ENCODE measurements around the gene OSGIN1.
"Not testable (repeated sequence)": the region's sequence is repeated elsewhere in the genome, so short reads cannot be mapped to it uniquely, and the experiment has no call there.

OSGIN1 gene

DNA sequence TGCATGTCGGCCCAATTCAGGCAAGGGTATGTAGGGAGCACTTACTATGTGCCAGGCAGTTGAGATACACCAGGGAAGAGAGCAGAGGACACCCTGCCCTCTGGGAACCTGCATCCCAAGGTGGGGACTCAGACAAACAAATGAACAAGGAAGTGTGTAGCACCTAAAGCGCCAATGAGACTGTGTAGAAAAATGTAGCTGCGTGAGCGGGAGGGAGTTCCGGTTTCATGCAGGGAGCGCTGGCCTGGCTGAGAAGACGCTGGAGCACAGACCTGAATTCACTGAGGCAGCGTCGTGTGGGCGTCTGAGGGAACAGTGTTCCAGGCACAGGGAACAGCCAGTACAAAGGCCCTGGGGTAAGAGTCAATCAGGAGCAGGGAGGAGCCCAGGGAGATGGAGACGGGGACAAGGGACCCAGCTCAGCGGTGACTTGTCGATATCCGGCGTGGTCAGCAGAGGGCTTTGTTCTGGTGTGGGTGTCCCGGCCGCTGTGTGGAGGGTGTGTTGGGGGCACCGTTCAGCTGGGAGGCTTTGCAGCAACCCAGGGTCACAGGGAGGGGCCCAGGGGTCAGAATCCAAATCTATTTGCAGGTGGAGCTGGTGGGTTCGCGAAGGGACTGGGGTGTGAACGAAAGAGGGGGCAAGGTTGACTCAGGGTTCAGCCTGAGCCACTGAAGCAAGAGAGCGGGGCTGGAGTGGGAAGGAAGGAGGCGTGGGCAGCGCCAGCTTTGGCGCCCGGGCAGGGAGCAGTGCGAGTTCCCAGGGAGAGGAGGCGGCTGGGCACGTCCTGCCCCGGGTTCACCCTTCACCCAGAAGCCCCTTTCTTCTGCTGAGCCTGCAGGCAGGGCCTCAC lies 17.8 kb upstream of the OSGIN1 start:
- no peaks in the 10 kb centered on the region for H3K27me3 ChIP-seq (ENCODE audit: control insufficient read depth, insufficient read depth, low read length)
- no peak overlapping the region for H3K4me3 ChIP-seq (ENCODE audit: low read length)
- H3K36me3 ChIP-seq (ENCODE audit: control insufficient read depth, insufficient read depth, low read length): no peaks in the 10 kb centered on the region; the same call in 1 of the 2 replicates
- DNase-seq (ENCODE audit: low read depth, low spot score): no peak
- no peaks in the 10 kb centered on the region for H3K4me1 ChIP-seq (ENCODE audit: control insufficient read depth, insufficient read depth, low read length)
- H3K27ac ChIP-seq (ENCODE audit: low read length): no peak overlapping the region
- WGBS (ENCODE audit: insufficient coverage, insufficient read length): no CpG with 5 or more reads among the region's 30 CpGs
- no peaks in the 10 kb centered on the region for H3K9me3 ChIP-seq (ENCODE audit: control insufficient read depth, insufficient read depth, low read length)

DNA sequence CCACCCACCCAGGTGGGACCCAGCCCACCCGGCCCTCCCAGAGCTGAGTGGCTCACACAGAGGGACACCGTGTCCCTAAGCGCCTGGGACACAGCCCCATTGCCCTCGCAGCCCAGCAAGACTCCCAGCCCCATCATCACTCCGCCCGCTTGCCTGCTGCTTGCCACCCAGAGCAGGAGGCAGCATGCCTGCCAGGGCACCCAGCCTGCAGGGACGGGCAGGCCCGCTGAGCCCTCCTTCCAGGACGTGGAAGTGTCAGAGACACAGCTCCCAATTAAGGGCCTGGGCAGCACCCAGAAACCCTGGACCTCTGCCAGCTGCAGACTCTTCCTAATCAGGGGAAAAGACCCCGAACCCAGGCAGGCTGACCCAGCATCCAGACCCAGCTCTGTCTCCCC lies 17.2 kb upstream of the OSGIN1 start:
- no peak overlapping the region for H3K4me3 ChIP-seq (ENCODE audit: low read length)
- no peaks in the 10 kb centered on the region; the same call in 1 of the 2 replicates for H3K36me3 ChIP-seq (ENCODE audit: control insufficient read depth, insufficient read depth, low read length)
- no peaks in the 10 kb centered on the region for H3K27me3 ChIP-seq (ENCODE audit: control insufficient read depth, insufficient read depth, low read length)
- no peak for DNase-seq (ENCODE audit: low read depth, low spot score)
- no peak overlapping the region for H3K27ac ChIP-seq (ENCODE audit: low read length)
- WGBS (ENCODE audit: insufficient coverage, insufficient read length): no CpG with 5 or more reads among the region's 10 CpGs
- no peaks in the 10 kb centered on the region for H3K4me1 ChIP-seq (ENCODE audit: control insufficient read depth, insufficient read depth, low read length)
- no peaks in the 10 kb centered on the region for H3K9me3 ChIP-seq (ENCODE audit: control insufficient read depth, insufficient read depth, low read length)

DNA sequence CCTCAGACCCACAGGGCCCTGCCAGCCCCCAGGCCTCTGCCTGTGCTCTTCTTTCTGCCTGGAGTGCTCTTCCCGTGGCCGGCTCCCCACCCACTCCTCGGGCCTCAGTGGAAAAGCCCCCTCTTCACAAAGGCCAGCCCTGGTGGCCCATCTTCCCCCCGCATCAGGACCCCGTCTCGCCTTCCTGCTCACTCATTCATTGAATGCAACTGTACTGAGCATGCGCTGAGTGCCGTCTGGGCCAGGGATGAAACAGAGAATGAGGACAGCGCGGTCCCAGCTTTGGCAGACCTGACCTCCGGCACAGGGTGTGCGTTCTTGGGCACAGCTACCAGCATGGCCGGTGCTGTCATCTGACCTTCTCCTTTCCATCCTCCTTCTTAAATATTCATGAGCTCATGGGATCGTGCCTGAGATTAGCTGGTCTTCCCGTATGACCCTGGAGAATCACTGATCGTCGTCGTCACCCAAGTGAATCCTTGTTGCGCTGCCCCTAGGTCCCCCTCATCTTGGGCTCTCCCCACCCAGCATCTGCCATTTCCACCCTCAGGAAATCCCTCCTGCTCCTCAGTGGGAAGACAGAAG lies 16.4 kb upstream of the OSGIN1 start:
- DNase-seq (ENCODE audit: low read depth, low spot score): no peak
- Histone ChIP-seq H3K27ac (ENCODE audit: low read length) (no peak overlapping the region), H3K4me3 (ENCODE audit: low read length) (no peak overlapping the region), H3K36me3 (ENCODE audit: control insufficient read depth, insufficient read depth, low read length) (no peaks in the 10 kb centered on the region; the same call in 1 of the 2 replicates), H3K27me3 (ENCODE audit: control insufficient read depth, insufficient read depth, low read length) (no peaks in the 10 kb centered on the region), H3K9me3 (ENCODE audit: control insufficient read depth, insufficient read depth, low read length) (no peaks in the 10 kb centered on the region), H3K4me1 (ENCODE audit: control insufficient read depth, insufficient read depth, low read length) (no peaks in the 10 kb centered on the region)
- WGBS (ENCODE audit: insufficient coverage, insufficient read length): no CpG with 5 or more reads among the region's 19 CpGs

DNA sequence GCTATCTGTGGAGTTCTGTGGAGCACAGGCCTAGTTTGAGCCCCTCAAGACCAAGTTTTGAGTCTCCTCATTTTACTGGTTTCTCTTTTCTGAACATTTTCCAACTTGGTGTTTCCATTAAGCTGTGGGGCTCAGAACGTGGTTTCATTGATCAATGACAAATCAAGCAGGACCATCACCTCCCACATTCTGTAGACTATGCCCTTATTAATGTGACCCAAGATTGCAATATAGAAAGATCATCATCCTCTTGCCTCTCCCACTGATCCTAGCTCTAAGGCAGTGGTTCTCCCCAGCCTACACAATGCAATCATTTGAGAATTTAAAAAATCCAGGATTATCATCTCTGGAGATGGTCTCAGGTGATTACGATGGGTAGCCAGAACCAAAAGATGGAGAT lies 15.8 kb upstream of the OSGIN1 start:
- no peak for DNase-seq (ENCODE audit: low read depth, low spot score)
- WGBS (ENCODE audit: insufficient coverage, insufficient read length): no CpG with 5 or more reads among the region's 2 CpGs
- Histone ChIP-seq H3K4me1 (ENCODE audit: control insufficient read depth, insufficient read depth, low read length) (no peaks in the 10 kb centered on the region), H3K36me3 (ENCODE audit: control insufficient read depth, insufficient read depth, low read length) (no peaks in the 10 kb centered on the region; the same call in 1 of the 2 replicates), H3K27ac (ENCODE audit: low read length) (no peak overlapping the region), H3K4me3 (ENCODE audit: low read length) (no peak overlapping the region), H3K27me3 (ENCODE audit: control insufficient read depth, insufficient read depth, low read length) (no peaks in the 10 kb centered on the region), H3K9me3 (ENCODE audit: control insufficient read depth, insufficient read depth, low read length) (no peaks in the 10 kb centered on the region)

DNA sequence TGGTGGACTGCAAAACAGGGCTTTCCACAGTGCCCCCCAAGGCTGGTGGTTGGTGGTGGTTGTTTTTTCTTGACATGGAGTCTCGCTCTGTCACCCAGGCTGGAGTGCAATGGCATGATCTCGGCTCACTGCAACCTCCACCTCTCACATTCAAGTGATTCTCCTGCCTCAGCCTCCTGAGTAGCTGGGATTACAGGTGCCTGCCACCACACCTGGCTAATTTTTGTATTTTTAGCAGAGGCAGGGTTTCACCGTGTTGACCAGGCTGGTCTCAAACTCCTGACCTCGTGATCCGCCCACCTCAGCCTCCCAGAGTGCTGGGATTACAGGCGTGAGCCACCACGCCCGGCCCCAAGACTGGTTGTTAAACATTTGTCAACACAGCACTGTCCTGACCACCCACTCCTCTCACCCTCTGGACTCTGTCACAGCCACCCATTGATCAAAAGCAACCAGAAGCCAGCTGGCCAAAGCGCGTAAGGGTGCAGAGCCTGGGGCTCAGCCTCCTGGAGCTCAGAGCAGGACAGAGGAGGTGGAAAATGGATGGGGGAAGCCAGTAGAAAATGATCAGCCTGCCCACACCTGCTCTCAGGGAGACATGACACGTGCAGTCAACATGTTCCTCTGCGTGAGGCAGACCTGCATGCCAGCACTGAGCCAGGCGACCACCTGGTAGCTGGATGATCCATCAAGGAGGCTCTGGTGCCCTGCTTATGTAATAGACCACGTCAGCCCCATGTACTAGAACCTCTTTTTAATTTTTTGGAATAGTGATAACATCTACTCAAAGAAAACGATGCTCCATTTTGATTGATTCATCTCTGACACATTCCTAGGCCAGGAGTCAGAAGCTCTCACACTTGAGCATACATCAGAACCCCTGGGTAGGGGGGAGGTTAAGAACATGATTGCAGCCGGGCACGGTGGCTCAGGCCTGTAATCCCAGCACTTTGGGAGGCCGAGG lies 14.8 kb upstream of the OSGIN1 start:
- no peaks in the 10 kb centered on the region for H3K4me1 ChIP-seq (ENCODE audit: control insufficient read depth, insufficient read depth, low read length)
- H3K27me3 ChIP-seq (ENCODE audit: control insufficient read depth, insufficient read depth, low read length): no peaks in the 10 kb centered on the region
- DNase-seq (ENCODE audit: low read depth, low spot score): no peak
- no peaks in the 10 kb centered on the region for H3K9me3 ChIP-seq (ENCODE audit: control insufficient read depth, insufficient read depth, low read length)
- no peak overlapping the region for H3K27ac ChIP-seq (ENCODE audit: low read length)
- no peaks in the 10 kb centered on the region; the same call in 1 of the 2 replicates for H3K36me3 ChIP-seq (ENCODE audit: control insufficient read depth, insufficient read depth, low read length)
- no peak overlapping the region for H3K4me3 ChIP-seq (ENCODE audit: low read length)
- no CpG with 5 or more reads among the region's 18 CpGs for WGBS (ENCODE audit: insufficient coverage, insufficient read length)

DNA sequence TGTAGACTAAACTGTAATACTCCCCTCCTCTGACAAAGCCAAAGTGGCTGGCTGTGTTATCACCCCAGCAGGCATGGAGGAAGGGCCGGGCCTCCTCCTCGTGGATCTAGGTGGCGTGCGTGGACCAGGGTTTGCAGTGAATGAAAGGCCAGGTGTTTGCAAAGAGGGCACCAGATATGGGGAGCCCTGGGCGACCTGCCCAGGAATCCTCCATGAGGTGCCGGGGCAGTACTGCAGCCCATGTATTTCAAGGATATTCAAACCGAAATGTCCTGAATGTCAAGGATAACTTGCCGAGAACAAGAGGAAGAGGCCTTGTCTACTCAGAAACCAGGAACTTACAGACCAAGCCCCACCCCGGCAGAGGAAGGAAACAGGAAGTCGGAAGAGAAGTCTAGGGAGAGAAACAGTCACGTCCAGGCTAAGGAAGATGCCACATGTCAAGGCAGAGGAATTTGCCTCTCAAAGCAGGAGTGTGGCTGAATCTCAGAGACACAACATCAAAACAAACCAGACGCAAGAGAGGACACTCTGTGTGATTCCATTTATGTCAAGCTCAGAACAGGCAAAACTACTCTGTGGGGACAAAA lies 13.7 kb upstream of the OSGIN1 start:
- Histone ChIP-seq H3K36me3 (ENCODE audit: control insufficient read depth, insufficient read depth, low read length) (no peaks in the 10 kb centered on the region; the same call in 1 of the 2 replicates), H3K27ac (ENCODE audit: low read length) (no peak overlapping the region), H3K27me3 (ENCODE audit: control insufficient read depth, insufficient read depth, low read length) (no peaks in the 10 kb centered on the region), H3K4me1 (ENCODE audit: control insufficient read depth, insufficient read depth, low read length) (no peaks in the 10 kb centered on the region), H3K9me3 (ENCODE audit: control insufficient read depth, insufficient read depth, low read length) (no peaks in the 10 kb centered on the region), H3K4me3 (ENCODE audit: low read length) (no peak overlapping the region)
- no CpG with 5 or more reads among the region's 12 CpGs for WGBS (ENCODE audit: insufficient coverage, insufficient read length)
- DNase-seq (ENCODE audit: low read depth, low spot score): no peak

DNA sequence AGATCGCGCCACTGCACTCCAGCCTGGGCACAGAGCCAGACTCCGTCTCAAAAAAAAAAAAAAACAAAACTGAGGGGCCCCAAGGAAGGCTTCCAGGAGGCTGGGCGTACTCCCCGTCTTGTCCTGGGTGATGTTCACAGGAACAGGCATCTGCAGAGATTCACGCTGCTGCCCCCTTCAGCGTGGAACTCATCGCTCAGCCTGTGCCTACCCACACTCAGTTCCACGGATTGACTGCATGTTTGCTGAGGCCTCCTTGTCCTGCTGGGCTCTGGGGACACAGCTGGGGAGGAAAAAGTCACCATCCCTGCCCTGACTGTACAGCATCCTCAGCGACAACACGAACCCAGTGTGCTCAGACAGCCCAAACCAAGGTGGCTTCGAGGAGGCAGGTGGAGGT lies 12.9 kb upstream of the OSGIN1 start:
- Histone ChIP-seq H3K36me3 (ENCODE audit: control insufficient read depth, insufficient read depth, low read length) (no peaks in the 10 kb centered on the region; the same call in 1 of the 2 replicates), H3K9me3 (ENCODE audit: control insufficient read depth, insufficient read depth, low read length) (no peaks in the 10 kb centered on the region), H3K27me3 (ENCODE audit: control insufficient read depth, insufficient read depth, low read length) (no peaks in the 10 kb centered on the region), H3K4me3 (ENCODE audit: low read length) (no peak overlapping the region), H3K4me1 (ENCODE audit: control insufficient read depth, insufficient read depth, low read length) (no peaks in the 10 kb centered on the region), H3K27ac (ENCODE audit: low read length) (no peak overlapping the region)
- no CpG with 5 or more reads among the region's 12 CpGs for WGBS (ENCODE audit: insufficient coverage, insufficient read length)
- no peak for DNase-seq (ENCODE audit: low read depth, low spot score)

DNA sequence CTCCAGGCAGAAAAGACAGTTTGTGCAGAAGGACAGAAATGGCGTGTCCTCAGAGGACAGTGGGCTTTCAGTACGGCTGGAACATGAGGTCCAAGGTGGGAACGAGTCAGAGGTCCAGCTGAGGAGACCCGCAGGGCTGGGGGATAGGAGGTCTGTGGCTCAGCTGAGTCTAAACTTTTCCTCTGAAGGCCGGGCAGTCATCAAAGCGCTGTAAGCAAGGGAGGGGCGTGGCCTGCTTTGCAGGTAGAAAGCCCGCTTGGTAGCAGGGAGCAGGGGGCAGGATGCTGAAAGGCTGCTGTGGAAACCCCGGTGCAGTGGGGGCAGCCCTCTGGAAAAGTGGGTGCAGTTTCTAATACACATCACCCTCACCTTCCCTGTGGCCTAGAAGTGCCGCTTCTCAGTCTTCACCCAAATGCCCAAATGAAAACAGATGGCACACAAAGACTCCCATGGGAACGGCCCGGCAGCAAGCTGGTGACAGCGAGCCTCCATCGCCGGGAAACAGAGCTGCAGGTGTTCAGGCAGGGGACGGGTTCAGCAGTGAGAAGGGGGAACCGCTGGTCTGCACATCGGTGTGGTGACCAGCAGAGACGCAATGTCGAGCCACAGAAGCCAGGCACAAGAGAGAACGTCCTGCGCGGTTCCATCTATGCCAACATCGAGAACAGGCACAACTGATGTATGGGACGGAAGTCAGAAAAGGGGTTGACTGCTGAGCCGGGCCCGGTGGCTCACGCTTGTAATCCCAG lies 12.2 kb upstream of the OSGIN1 start:
- Histone ChIP-seq H3K27me3 (ENCODE audit: control insufficient read depth, insufficient read depth, low read length) (no peaks in the 10 kb centered on the region), H3K36me3 (ENCODE audit: control insufficient read depth, insufficient read depth, low read length) (no peaks in the 10 kb centered on the region), H3K4me3 (ENCODE audit: low read length) (no peak overlapping the region), H3K4me1 (ENCODE audit: control insufficient read depth, insufficient read depth, low read length) (no peaks in the 10 kb centered on the region), H3K27ac (ENCODE audit: low read length) (no peak overlapping the region), H3K9me3 (ENCODE audit: control insufficient read depth, insufficient read depth, low read length) (no peaks in the 10 kb centered on the region)
- no CpG with 5 or more reads among the region's 28 CpGs for WGBS (ENCODE audit: insufficient coverage, insufficient read length)
- no peak for DNase-seq (ENCODE audit: low read depth, low spot score)

DNA sequence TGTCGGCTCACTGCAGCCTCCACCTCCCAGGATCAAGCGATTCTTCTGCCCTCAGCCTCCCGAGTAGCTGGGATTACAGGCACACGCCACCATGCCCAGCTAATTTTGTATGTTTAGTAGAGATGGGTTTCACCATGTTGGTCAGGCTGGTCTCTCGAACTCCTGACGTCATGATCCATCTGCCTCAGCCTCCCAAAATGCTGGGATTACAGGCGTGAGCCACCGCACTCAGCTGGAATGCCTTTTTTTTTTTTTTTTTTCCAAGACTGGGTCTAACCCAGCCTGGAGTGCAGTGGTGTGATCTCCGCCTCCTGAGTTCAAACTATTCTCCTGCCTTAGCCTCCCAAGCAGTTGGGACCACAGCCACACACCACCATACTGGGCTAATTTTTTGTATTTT lies 11.5 kb upstream of the OSGIN1 start:
- not testable (repeated sequence) for H3K4me1 ChIP-seq (ENCODE audit: control insufficient read depth, insufficient read depth, low read length); H3K36me3 ChIP-seq (ENCODE audit: control insufficient read depth, insufficient read depth, low read length); H3K27ac ChIP-seq (ENCODE audit: low read length); DNase-seq (ENCODE audit: low read depth, low spot score); H3K27me3 ChIP-seq (ENCODE audit: control insufficient read depth, insufficient read depth, low read length); H3K4me3 ChIP-seq (ENCODE audit: low read length); H3K9me3 ChIP-seq (ENCODE audit: control insufficient read depth, insufficient read depth, low read length)
- WGBS (ENCODE audit: insufficient coverage, insufficient read length): no CpG with 5 or more reads among the region's 9 CpGs

Data from iPS DF 6.9 (cell line).